Mesenchymal stem cell (in vitro differentiated cells and primary cell): ENCODE measurements around the gene EXOC6.

Experiments
- DNase-seq: peaks from one replicate; pipeline ENCODE4 v3.0.0-alpha.2; 2013
- H2AFZ ChIP-seq: one replicate; pipeline ENCODE4 v1.6.1; 2013; ENCODE audit warnings: low read depth, mild to moderate bottlenecking, control low read depth, inconsistent platforms, low read length, moderate library complexity
- H2AK5ac ChIP-seq: 2 replicates; pipeline ENCODE4 v1.6.1; 2013; ENCODE audit warnings: low read length, moderate library complexity, mild to moderate bottlenecking, inconsistent platforms; ENCODE audit not compliant: severe bottlenecking
- H2BK120ac ChIP-seq: one replicate; pipeline ENCODE4 v1.6.1; 2013; ENCODE audit warnings: low read depth, mild to moderate bottlenecking, inconsistent platforms, low read length, moderate library complexity
- H2BK12ac ChIP-seq, 2 experiments: one replicate each; pipeline ENCODE4 v1.6.1; 2013; ENCODE audit warnings: inconsistent platforms in 2 of 2, low read length in 2 of 2, mild to moderate bottlenecking in 2 of 2, moderate library complexity in 2 of 2, control low read depth in 1 of 2
- H2BK15ac ChIP-seq: one replicate; pipeline ENCODE4 v1.6.1; 2013; ENCODE audit warnings: mild to moderate bottlenecking, low read depth, inconsistent platforms; ENCODE audit not compliant: poor library complexity, severe bottlenecking
- H2BK5ac ChIP-seq: 2 replicates; pipeline ENCODE4 v1.6.1; 2013; ENCODE audit warnings: low read depth, mild to moderate bottlenecking, low read length, control low read depth, inconsistent platforms; ENCODE audit not compliant: poor library complexity, severe bottlenecking
- H3K14ac ChIP-seq, 2 experiments: one replicate each; pipeline ENCODE4 v1.6.1; 2013; ENCODE audit warnings: inconsistent platforms in 2 of 2, low read length in 2 of 2, control low read depth in 1 of 2, mild to moderate bottlenecking in 1 of 2, moderate library complexity in 1 of 2
- H3K18ac ChIP-seq, 2 experiments: one replicate each; pipeline ENCODE4 v1.6.1; 2013; ENCODE audit warnings: inconsistent platforms in 2 of 2, low read length in 2 of 2, control low read depth in 1 of 2, low read depth in 1 of 2, mild to moderate bottlenecking in 1 of 2
- H3K23ac ChIP-seq, 2 experiments: one replicate each; pipeline ENCODE4 v1.6.1; 2013; ENCODE audit warnings: inconsistent platforms in 2 of 2, low read length in 2 of 2, mild to moderate bottlenecking in 2 of 2, moderate library complexity in 2 of 2, control low read depth in 1 of 2
- H3K27ac ChIP-seq: 2 replicates; pipeline ENCODE4 v1.5.1; 2013; ENCODE audit warnings: mild to moderate bottlenecking, moderate library complexity, low read length, control low read depth, inconsistent platforms; ENCODE audit not compliant: poor library complexity, severe bottlenecking
- H3K27me3 ChIP-seq, 2 experiments: 2 replicates each; pipeline versions ENCODE4 v1.6.1 to v1.7.0; 2013; ENCODE audit warnings: low read length in 2 of 2, mild to moderate bottlenecking in 2 of 2, moderate library complexity in 2 of 2, control low read depth in 1 of 2, inconsistent platforms in 1 of 2; ENCODE audit not compliant: control insufficient read depth in 1 of 2, insufficient read depth in 1 of 2
- H3K36me3 ChIP-seq, 2 experiments: 2 replicates each; pipeline versions ENCODE4 v1.6.1 to v1.7.0; 2013; ENCODE audit warnings: low read length in 2 of 2, control low read depth in 1 of 2, inconsistent platforms in 1 of 2, low read depth in 1 of 2, mild to moderate bottlenecking in 1 of 2; ENCODE audit not compliant: insufficient read depth in 2 of 2, control insufficient read depth in 1 of 2
- H3K4ac ChIP-seq, 2 experiments: one replicate each; pipeline ENCODE4 v1.6.1; 2013; ENCODE audit warnings: inconsistent platforms in 2 of 2, low read length in 2 of 2, mild to moderate bottlenecking in 2 of 2, moderate library complexity in 2 of 2, control low read depth in 1 of 2, low read depth in 1 of 2
- H3K4me1 ChIP-seq: 2 replicates; pipeline ENCODE4 v1.6.1; 2013; ENCODE audit warnings: low read depth, low read length, control low read depth; ENCODE audit not compliant: control insufficient read depth, insufficient read depth
- H3K4me2 ChIP-seq: 2 replicates; pipeline ENCODE4 v1.6.1; 2013; ENCODE audit warnings: low read length, mild to moderate bottlenecking, inconsistent platforms; ENCODE audit not compliant: poor library complexity, severe bottlenecking
- H3K4me3 ChIP-seq, 2 experiments: 2 replicates each; pipeline versions ENCODE4 v1.5.1 to v1.7.0; 2013; ENCODE audit warnings: low read length in 2 of 2, mild to moderate bottlenecking in 2 of 2, control low read depth in 1 of 2, low read depth in 1 of 2; ENCODE audit not compliant: insufficient read depth in 1 of 2
- H3K79me1 ChIP-seq: replicated peaks from 2 replicates; pipeline ENCODE4 v1.6.1; 2013; ENCODE audit warnings: mild to moderate bottlenecking, control low read depth, low read length, inconsistent platforms; ENCODE audit not compliant: poor library complexity, severe bottlenecking
- H3K9ac ChIP-seq: 2 replicates; pipeline ENCODE4 v1.7.0; 2013; ENCODE audit warnings: mild to moderate bottlenecking, low read length, moderate library complexity
- H3K9me3 ChIP-seq: 2 replicates; pipeline ENCODE4 v1.7.0; 2013; ENCODE audit warnings: mild to moderate bottlenecking, low read length; ENCODE audit not compliant: control insufficient read depth
- H4K8ac ChIP-seq: one replicate; pipeline ENCODE4 v1.6.1; 2013; ENCODE audit warnings: inconsistent platforms, mild to moderate bottlenecking, low read length, moderate library complexity
- H4K91ac ChIP-seq: one replicate; pipeline ENCODE4 v1.6.1; 2013; ENCODE audit warnings: mild to moderate bottlenecking, low read length, inconsistent platforms
- WGBS: methylation state at CpG from one replicate; pipeline ENCODE4 v1.1.7; 2013; ENCODE audit warnings: mixed read lengths; 5-methylcytosine and 5-hydroxymethylcytosine counted together

The EXOC6 gene

GRCh38 chr10:93070378-93071176 lies 222.3 kb downstream of the EXOC6 start:
- Histone ChIP-seq H3K4me1 (peaks cover 47% of the 10 kb centered on the region), H3K27me3 (peaks cover 97 to 98% of the 10 kb centered on the region in 2 experiments), H3K36me3 (no peaks in the 10 kb centered on the region), H3K4ac (no peak overlapping the region), H3K14ac (no peak overlapping the region), H3K4me3 (no peak overlapping the region), H2BK120ac (no peak overlapping the region), H3K18ac (no peak overlapping the region), H3K4me2 (no peak overlapping the region), H4K91ac (no peak overlapping the region), H3K23ac (no peak overlapping the region), H2BK12ac (no peak overlapping the region), H2AK5ac (no peak overlapping the region), H3K27ac (no peak overlapping the region), H4K8ac (no peak overlapping the region), H2BK15ac (no peak overlapping the region), H3K9ac (no peak overlapping the region), H3K9me3 (no peaks in the 10 kb centered on the region), H3K79me1 (no peaks in the 10 kb centered on the region), H2AFZ (no peak overlapping the region), H2BK5ac (no peak overlapping the region)
- 60% methylated on average over 5 of the region's 5 CpGs for WGBS
- DNase-seq, result no peak

DNA sequence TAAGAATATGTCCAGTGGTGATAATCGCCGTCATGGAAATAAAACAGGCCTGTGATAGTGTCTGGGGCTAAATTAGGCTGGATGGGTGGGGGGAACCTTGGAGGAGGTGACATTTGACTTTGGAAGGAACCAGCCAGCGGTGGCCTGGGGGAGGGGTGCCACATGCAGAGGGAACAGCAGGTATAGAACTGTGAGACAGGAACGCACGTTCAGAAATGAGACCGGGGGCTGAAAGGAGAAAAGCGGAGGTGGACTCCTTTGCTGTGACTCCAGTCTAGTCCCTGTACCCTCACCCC lies 222.8 kb downstream of the EXOC6 start:
- no peaks in the 10 kb centered on the region for H3K36me3 ChIP-seq
- no peak overlapping the region for H2AFZ ChIP-seq
- H3K9me3 ChIP-seq, result no peaks in the 10 kb centered on the region
- H3K14ac ChIP-seq, result no peak overlapping the region
- peaks cover 97 to 99% of the 10 kb centered on the region in 2 experiments for H3K27me3 ChIP-seq
- no peak overlapping the region for H2BK5ac ChIP-seq
- H2BK120ac ChIP-seq, result no peak overlapping the region
- H3K79me1 ChIP-seq, result no peaks in the 10 kb centered on the region
- H4K8ac ChIP-seq, result no peak overlapping the region
- no peak overlapping the region for H3K23ac ChIP-seq
- H2BK15ac ChIP-seq, result no peak overlapping the region
- DNase-seq, result no peak
- no peak overlapping the region for H2AK5ac ChIP-seq
- H3K4me1 ChIP-seq, result peaks cover 42% of the 10 kb centered on the region
- H4K91ac ChIP-seq, result no peak overlapping the region
- H3K18ac ChIP-seq, result no peak overlapping the region
- H3K4ac ChIP-seq, result no peak overlapping the region
- no peak overlapping the region for H3K4me2 ChIP-seq
- no peak overlapping the region for H2BK12ac ChIP-seq
- WGBS, result 100% methylated on average over 2 of the region's 7 CpGs
- no peak overlapping the region for H3K27ac ChIP-seq
- no peak overlapping the region for H3K9ac ChIP-seq
- no peak overlapping the region for H3K4me3 ChIP-seq

- no peaks in the 10 kb centered on the region for H3K9me3 ChIP-seq
- H3K36me3 ChIP-seq, result no peaks in the 10 kb centered on the region
- no peak overlapping the region for H3K4ac ChIP-seq
- H3K14ac ChIP-seq, result no peak overlapping the region
- no peak overlapping the region for H2AK5ac ChIP-seq
- no peak overlapping the region for H4K91ac ChIP-seq
- peak overlapping the region; percentile 63 for H3K4me2 ChIP-seq
- no peak overlapping the region for H3K9ac ChIP-seq
- no peak for DNase-seq
- WGBS, result under 1% methylated on average over 36 of the region's 37 CpGs
- H3K23ac ChIP-seq, result no peak overlapping the region
- H3K18ac ChIP-seq, result no peak overlapping the region
- H3K79me1 ChIP-seq, result no peaks in the 10 kb centered on the region
- peaks cover 97 to 99% of the 10 kb centered on the region in 2 experiments for H3K27me3 ChIP-seq
- no peak overlapping the region for H2AFZ ChIP-seq
- H3K27ac ChIP-seq, result no peak overlapping the region
- peaks cover 40% of the 10 kb centered on the region for H3K4me1 ChIP-seq
- H2BK12ac ChIP-seq, result no peak overlapping the region
- H3K4me3 ChIP-seq, result peak overlapping the region in 1 of 2 experiments; percentile 57
- no peak overlapping the region for H4K8ac ChIP-seq
- H2BK5ac ChIP-seq, result no peak overlapping the region
- no peak overlapping the region for H2BK120ac ChIP-seq
- no peak overlapping the region for H2BK15ac ChIP-seq
These were observed 223.4 kb downstream of the EXOC6 start for GRCh38 chr10:93071674-93072224.

GRCh38 chr10:93072225-93072712 lies 223.9 kb downstream of the EXOC6 start:
- H2BK120ac ChIP-seq, result no peak overlapping the region
- H3K4me2 ChIP-seq, result peak overlapping the region; percentile 63
- H3K4ac ChIP-seq, result no peak overlapping the region
- no peak overlapping the region for H4K91ac ChIP-seq
- H3K4me1 ChIP-seq, result peaks cover 40% of the 10 kb centered on the region
- H3K27ac ChIP-seq, result no peak overlapping the region
- no peak overlapping the region for H3K23ac ChIP-seq
- H3K14ac ChIP-seq, result no peak overlapping the region
- H3K36me3 ChIP-seq, result no peaks in the 10 kb centered on the region
- no peak for DNase-seq
- H2BK5ac ChIP-seq, result no peak overlapping the region
- no peak overlapping the region for H2BK12ac ChIP-seq
- H2AFZ ChIP-seq, result no peak overlapping the region
- H3K79me1 ChIP-seq, result no peaks in the 10 kb centered on the region
- H3K18ac ChIP-seq, result no peak overlapping the region
- peaks cover 96 to 98% of the 10 kb centered on the region in 2 experiments for H3K27me3 ChIP-seq
- no peak overlapping the region for H2AK5ac ChIP-seq
- H2BK15ac ChIP-seq, result no peak overlapping the region
- no peak overlapping the region for H4K8ac ChIP-seq
- peak overlapping the region; percentile 31 to 57 for H3K4me3 ChIP-seq
- 6% methylated on average over 27 of the region's 27 CpGs for WGBS
- H3K9ac ChIP-seq, result no peak overlapping the region
- no peaks in the 10 kb centered on the region for H3K9me3 ChIP-seq
